Left ventricle myocardium inferior (tissue), 1 donor: Measurements from ENCODE around the gene NRXN3. TPM values are rescaled to one million over a fixed set of nuclear protein-coding genes. Genes with fewer than 3 reads are reported as not detected.
"Not testable (repeated sequence)": the region's sequence is repeated elsewhere in the genome, so short reads cannot be mapped to it uniquely, and the experiment has no call there.

ENCODE experiments used
- DNase-seq: peaks from one replicate; pipeline ENCODE4 v3.0.0-alpha.2; 2020
- H3K27ac ChIP-seq: fragments of 200-600 bp; replicated peaks from 2 replicates; pipeline ENCODE4 v1.8.0; 2021
- H3K27me3 ChIP-seq: fragments of 200-600 bp; 2 replicates; pipeline ENCODE4 v1.8.0; 2021; ENCODE audit warnings: low read depth
- H3K36me3 ChIP-seq: fragments of 200-600 bp; 2 replicates; pipeline ENCODE4 v1.8.0; 2021
- H3K4me1 ChIP-seq: fragments of 200-600 bp; 2 replicates; pipeline ENCODE4 v1.8.0; 2021
- H3K4me3 ChIP-seq: fragments of 200-600 bp; 2 replicates; pipeline ENCODE4 v1.8.0; 2021; ENCODE audit warnings: mild to moderate bottlenecking, moderate library complexity
- H3K9me3 ChIP-seq: fragments of 200-600 bp; replicated peaks from 2 replicates; pipeline ENCODE4 v1.8.0; 2021
- intact Hi-C: fragments of 100-400 bp; cut with micrococcal nuclease; formaldehyde crosslinking; loops from one replicate; pipeline ENCODE4 v1.11.0; 2022
- total RNA-seq: library from RNA; stranded (reverse); fragmentation: NEBNext Ultra II Directional; extraction: Animal tissue kit (Norgen Biotek cat#: 25700); gene quantifications from one replicate; pipeline ENCODE4 v1.2.1, GENCODE V29; 2021
- TF ChIP-seq, protein P1 (sequence below): fragments of 200-600 bp; IDR thresholded peaks from 2 replicates; pipeline ENCODE4 v1.8.0; 2021; ENCODE audit warnings: antibody characterized with exemption, mild to moderate bottlenecking, borderline replicate concordance
- donor health status: DM: no; HTN: yes; CAD: no; lungs with severe emphysema.

Gene NRXN3
- total RNA-seq, 1 donor from 2014 or later = 1.2 TPM

DNA sequence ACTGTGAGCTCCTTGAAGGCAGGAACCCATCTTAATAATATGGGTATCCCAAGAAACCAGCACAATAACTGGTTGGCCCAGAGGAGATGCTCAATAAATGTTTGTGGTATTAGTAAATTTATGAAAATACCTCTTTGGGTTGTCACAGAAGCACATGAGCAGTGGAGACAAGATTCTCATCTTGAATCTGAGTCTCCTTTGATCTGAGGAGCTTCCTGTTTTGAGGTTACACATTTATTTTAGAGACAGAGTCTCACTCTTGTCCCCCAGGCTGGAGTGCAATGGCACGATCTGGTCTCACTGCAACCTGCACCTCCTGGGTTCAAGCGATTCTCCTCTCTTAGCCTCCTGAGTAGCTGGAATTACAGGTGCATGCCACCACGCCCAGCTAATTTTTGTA, 247.4 kb downstream of the NRXN3 start:
- H3K27ac ChIP-seq = no peak overlapping the region
- H3K27me3 ChIP-seq = peaks cover 45% of the 10 kb centered on the region
- intact Hi-C loops = no loop called here
- H3K36me3 ChIP-seq = no peaks in the 10 kb centered on the region
- no peaks in the 10 kb centered on the region for H3K9me3 ChIP-seq
- no peak for DNase-seq
- no peaks in the 10 kb centered on the region for H3K4me1 ChIP-seq
- H3K4me3 ChIP-seq = no peak overlapping the region
- TF ChIP-seq, protein P1, sequence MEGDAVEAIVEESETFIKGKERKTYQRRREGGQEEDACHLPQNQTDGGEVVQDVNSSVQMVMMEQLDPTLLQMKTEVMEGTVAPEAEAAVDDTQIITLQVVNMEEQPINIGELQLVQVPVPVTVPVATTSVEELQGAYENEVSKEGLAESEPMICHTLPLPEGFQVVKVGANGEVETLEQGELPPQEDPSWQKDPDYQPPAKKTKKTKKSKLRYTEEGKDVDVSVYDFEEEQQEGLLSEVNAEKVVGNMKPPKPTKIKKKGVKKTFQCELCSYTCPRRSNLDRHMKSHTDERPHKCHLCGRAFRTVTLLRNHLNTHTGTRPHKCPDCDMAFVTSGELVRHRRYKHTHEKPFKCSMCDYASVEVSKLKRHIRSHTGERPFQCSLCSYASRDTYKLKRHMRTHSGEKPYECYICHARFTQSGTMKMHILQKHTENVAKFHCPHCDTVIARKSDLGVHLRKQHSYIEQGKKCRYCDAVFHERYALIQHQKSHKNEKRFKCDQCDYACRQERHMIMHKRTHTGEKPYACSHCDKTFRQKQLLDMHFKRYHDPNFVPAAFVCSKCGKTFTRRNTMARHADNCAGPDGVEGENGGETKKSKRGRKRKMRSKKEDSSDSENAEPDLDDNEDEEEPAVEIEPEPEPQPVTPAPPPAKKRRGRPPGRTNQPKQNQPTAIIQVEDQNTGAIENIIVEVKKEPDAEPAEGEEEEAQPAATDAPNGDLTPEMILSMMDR = no peak

DNA sequence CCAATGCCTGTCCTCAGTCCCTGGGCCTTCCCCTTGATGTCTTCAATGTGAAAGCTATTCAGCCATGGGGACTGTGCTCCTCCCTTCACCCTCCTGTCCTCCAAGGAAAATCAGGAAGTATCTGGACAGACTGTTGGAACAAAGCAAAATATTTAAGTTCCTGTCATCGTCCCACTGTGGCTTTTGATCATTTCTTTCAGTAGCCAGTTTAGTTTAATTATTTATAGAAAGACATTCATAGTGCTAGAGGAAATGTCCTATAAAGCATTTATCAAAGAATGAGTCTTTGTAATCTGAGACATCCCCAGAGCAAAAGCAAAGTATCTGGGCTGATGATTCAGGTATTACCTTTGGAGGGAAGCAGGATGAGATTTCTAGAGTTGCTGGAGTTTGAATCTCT, 254.1 kb downstream of the NRXN3 start:
- peaks cover 43% of the 10 kb centered on the region for H3K27me3 ChIP-seq
- no peaks in the 10 kb centered on the region for H3K36me3 ChIP-seq
- H3K9me3 ChIP-seq = no peaks in the 10 kb centered on the region
- no peak for DNase-seq
- H3K4me1 ChIP-seq = no peaks in the 10 kb centered on the region
- H3K27ac ChIP-seq = no peak overlapping the region
- TF ChIP-seq, protein P1 = no peak
- intact Hi-C loops = no loop called here
- H3K4me3 ChIP-seq = no peak overlapping the region

DNA sequence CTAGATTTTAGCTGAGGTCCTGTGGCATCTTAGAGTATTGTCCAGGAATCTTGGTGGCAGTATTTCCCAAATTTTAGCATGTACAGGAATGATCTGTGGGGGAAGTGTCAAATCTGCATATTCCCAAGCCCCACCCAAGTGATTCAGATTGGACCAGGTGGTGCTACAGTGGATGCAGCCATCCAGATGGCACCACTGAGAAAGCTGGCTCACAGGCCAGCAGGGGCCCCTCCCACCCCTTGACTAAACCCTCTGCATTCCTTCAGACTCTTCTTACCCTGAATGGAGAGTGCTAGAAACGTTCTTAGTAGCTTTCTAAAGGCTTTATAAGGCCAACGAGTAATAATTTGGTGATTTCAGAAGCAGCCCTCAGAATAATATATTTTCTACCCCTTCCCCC, 255.2 kb downstream of the NRXN3 start:
- intact Hi-C loops = no loop called here
- TF ChIP-seq, protein P1 = no peak
- H3K36me3 ChIP-seq = no peaks in the 10 kb centered on the region
- DNase-seq = no peak
- no peaks in the 10 kb centered on the region for H3K4me1 ChIP-seq
- H3K4me3 ChIP-seq = no peak overlapping the region
- H3K9me3 ChIP-seq = no peaks in the 10 kb centered on the region
- H3K27ac ChIP-seq = no peak overlapping the region
- peaks cover 35% of the 10 kb centered on the region for H3K27me3 ChIP-seq

DNA sequence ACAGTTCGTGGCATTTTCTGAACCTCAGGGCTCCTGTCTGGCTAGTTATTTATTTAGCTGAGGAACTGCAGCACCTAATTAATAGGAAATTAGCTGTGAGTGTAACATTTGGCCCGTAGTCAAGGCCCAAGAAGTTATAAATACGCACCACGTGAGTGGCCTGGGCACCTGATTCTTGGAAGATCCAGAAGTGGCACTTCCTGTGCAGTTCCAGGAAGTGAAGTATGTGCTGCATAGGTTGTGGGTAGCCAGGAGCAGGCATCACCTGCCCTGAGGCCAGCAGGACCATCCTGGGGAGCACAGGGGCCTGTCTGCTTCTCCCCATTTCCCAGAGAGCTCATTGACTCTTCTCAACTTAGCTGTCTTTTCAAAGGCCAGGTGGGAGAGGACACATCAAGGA, 255.6 kb downstream of the NRXN3 start:
- no peaks in the 10 kb centered on the region for H3K4me1 ChIP-seq
- peaks cover 31% of the 10 kb centered on the region for H3K27me3 ChIP-seq
- no peak overlapping the region for H3K27ac ChIP-seq
- H3K4me3 ChIP-seq = no peak overlapping the region
- H3K36me3 ChIP-seq = no peaks in the 10 kb centered on the region
- DNase-seq = no peak
- intact Hi-C loops = no loop called here
- TF ChIP-seq, protein P1 = no peak
- no peaks in the 10 kb centered on the region for H3K9me3 ChIP-seq

DNA sequence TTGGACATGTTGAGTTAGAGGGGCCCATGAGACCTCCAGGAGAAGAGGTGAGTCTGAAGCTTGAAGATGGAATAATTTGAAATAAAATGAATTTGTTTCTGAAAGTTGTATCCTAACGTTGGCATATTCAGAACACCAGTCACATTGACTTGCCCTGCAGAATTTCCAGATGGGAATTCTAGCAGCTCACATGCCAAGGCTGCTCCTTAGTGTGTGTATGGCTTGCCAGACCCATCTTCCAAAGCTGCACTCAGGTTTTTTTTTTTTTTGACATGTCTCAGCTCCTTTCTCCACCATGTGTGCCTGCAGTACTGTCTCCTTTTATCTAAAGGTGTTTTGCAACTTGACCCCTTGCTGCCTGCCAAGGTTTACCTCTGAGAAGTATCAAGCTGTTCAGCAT, 261.9 kb downstream of the NRXN3 start:
- no peak for DNase-seq
- Histone ChIP-seq H3K4me1 (no peaks in the 10 kb centered on the region), H3K27ac (no peak overlapping the region), H3K4me3 (no peak overlapping the region), H3K9me3 (no peaks in the 10 kb centered on the region), H3K36me3 (no peaks in the 10 kb centered on the region), H3K27me3 (peaks cover 14% of the 10 kb centered on the region)
- TF ChIP-seq, protein P1 = no peak
- intact Hi-C loops = no loop called here

DNA sequence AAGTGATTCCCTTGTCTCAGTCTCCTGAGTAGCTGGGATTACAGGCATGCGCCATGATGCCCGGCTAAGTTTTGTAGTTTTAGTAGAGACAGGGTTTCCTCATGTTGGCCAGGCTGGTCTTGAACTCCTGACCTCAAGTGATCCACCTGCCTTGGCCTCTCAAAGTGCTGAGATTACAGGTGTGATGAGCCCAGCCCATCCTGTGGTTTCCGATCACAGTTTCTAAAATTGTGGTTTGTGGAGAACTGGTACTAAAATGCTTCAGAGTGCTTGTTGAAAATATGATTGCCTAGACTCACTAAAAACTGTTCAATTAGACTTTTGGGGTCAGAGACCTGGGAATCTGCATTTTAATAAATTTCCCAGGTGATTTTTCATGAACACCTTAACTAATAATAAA, 267.3 kb downstream of the NRXN3 start:
- H3K27ac ChIP-seq, intact Hi-C loops, H3K9me3 ChIP-seq, H3K36me3 ChIP-seq, H3K4me3 ChIP-seq, DNase-seq, H3K4me1 ChIP-seq: not testable (repeated sequence)
- H3K27me3 ChIP-seq = peaks cover 40% of the 10 kb centered on the region
